PC-3 (cell line): ENCODE measurements around the gene MLC1. TPM values are rescaled to one million over a fixed set of nuclear protein-coding genes. Genes with fewer than 3 reads are reported as not detected.

Source experiments
- ATAC-seq: fragments of 200-7000 bp; cut with Tn5 transposase; 2 replicates; pipeline ENCODE4 v1.9.1; 2020; ENCODE audit warnings: mild to moderate bottlenecking, moderate library complexity
- BruUV-seq: library from RNA; stranded (reverse); fragments of 400-500 nt; replicated peaks from 2 replicates; lab custom pipeline; 2021; lab: Mats Ljungman, UMichigan
- CTCF ChIA-PET: fragments of 300-600 bp; sonication (Branson Sonifier 250); formaldehyde crosslinking; loops from one replicate; lab custom pipeline; 2022; ENCODE audit warnings: antibody characterized with exemption; lab: Charles Lee
- POLR2A ChIA-PET: fragments of 300-600 bp; sonication (Branson Sonifier 250); formaldehyde crosslinking; loops from one replicate; lab custom pipeline; 2022; ENCODE audit warnings: antibody characterized with exemption; ENCODE audit not compliant: unreplicated experiment; lab: Charles Lee
- DNase-seq: peaks from one replicate; pipeline ENCODE4 v3.0.0-alpha.2; 2015
- H2AFZ ChIP-seq: fragments of 300-600 bp; sonication (generic); 2 replicates; pipeline ENCODE4 v1.6.0; 2016; ENCODE audit warnings: antibody characterized with exemption, low read length
- H3F3A ChIP-seq: fragments of 300-600 bp; sonication (generic); one replicate; pipeline ENCODE4 v1.6.0; 2017; ENCODE audit warnings: antibody characterized with exemption, low read length, control low read depth, mild to moderate bottlenecking; ENCODE audit not compliant: unreplicated experiment
- H3K27ac ChIP-seq: fragments of 300-600 bp; sonication (generic); 2 replicates; pipeline ENCODE4 v1.5.1; 2016; ENCODE audit warnings: mild to moderate bottlenecking, low read length
- H3K27me3 ChIP-seq: fragments of 300-600 bp; sonication (generic); 2 replicates; pipeline ENCODE4 v1.6.1; 2016; ENCODE audit warnings: low read length, mixed read lengths
- H3K36me3 ChIP-seq: fragments of 300-600 bp; sonication (generic); 2 replicates; pipeline ENCODE4 v1.6.1; 2016; ENCODE audit warnings: low read depth, mixed run types, low read length, mixed read lengths
- H3K4me1 ChIP-seq: fragments of 300-600 bp; sonication (generic); 2 replicates; pipeline ENCODE4 v1.5.1; 2016; ENCODE audit warnings: low read length; ENCODE audit not compliant: insufficient read depth
- H3K4me2 ChIP-seq: fragments of 300-600 bp; sonication (generic); 2 replicates; pipeline ENCODE4 v1.6.0; 2016; ENCODE audit warnings: low read length
- H3K4me3 ChIP-seq: fragments of 300-600 bp; sonication (generic); 2 replicates; pipeline ENCODE4 v1.5.1; 2016; ENCODE audit warnings: mild to moderate bottlenecking, low read length, mixed read lengths
- H3K79me2 ChIP-seq: fragments of 300-600 bp; sonication (generic); 2 replicates; pipeline ENCODE4 v1.6.1; 2017; ENCODE audit warnings: low read length, mixed read lengths
- H3K9ac ChIP-seq: fragments of 300-600 bp; sonication (generic); 2 replicates; pipeline ENCODE4 v1.6.0; 2016; ENCODE audit warnings: mild to moderate bottlenecking, low read length
- H3K9me2 ChIP-seq: fragments of 300-600 bp; sonication (generic); replicated peaks from 2 replicates; pipeline ENCODE4 v1.6.1; 2016; ENCODE audit warnings: mixed run types, low read length, mixed read lengths
- H3K9me3 ChIP-seq: fragments of 300-600 bp; sonication (generic); 2 replicates; pipeline ENCODE4 v1.6.1; 2016; ENCODE audit warnings: low read length, mixed read lengths
- H4K20me1 ChIP-seq: fragments of 300-600 bp; sonication (generic); 2 replicates; pipeline ENCODE4 v1.6.1; 2016; ENCODE audit warnings: low read length, mixed read lengths
- EZH2 ChIP-seq: fragments of 300-600 bp; sonication (generic); IDR thresholded peaks from one replicate; pipeline ENCODE4 v1.6.1; 2017; ENCODE audit warnings: antibody characterized with exemption, mild to moderate bottlenecking, low read length; ENCODE audit not compliant: unreplicated experiment
- EZH2phosphoT487 ChIP-seq: fragments of 300-600 bp; sonication (generic); IDR thresholded peaks from 2 replicates; pipeline ENCODE4 v1.6.1; 2018; ENCODE audit warnings: mild to moderate bottlenecking, antibody characterized with exemption, low read length, borderline replicate concordance
- intact Hi-C: fragments of 100-400 bp; cut with micrococcal nuclease; formaldehyde crosslinking; loops from 2 replicates; pipeline ENCODE4 v1.9.0; 2023
- total RNA-seq: library from RNA; depleted of rRNA; stranded (reverse); fragments of >200 nt; gene quantifications from 2 replicates; pipeline ENCODE4 v1.2.3, GENCODE V29; 2014
- TF ChIP-seq, protein P1 (sequence below): fragments of 300-600 bp; sonication (generic); conservative IDR thresholded peaks from 2 replicates; pipeline ENCODE4 v1.5.1; 2017; ENCODE audit warnings: antibody characterized with exemption, low read depth, mild to moderate bottlenecking, low read length

Gene MLC1
- total RNA-seq, 1 experiment from 2014 or later, result 0.62 TPM

GRCh38 chr22:50034126-50035081, 50.8 kb downstream of the MLC1 start:
- no peaks in the 10 kb centered on the region for H3K27me3 ChIP-seq
- no peak for DNase-seq
- no peaks in the 10 kb centered on the region for H3K36me3 ChIP-seq
- H3K9me3 ChIP-seq, result no peaks in the 10 kb centered on the region
- TF ChIP-seq, protein P1, sequence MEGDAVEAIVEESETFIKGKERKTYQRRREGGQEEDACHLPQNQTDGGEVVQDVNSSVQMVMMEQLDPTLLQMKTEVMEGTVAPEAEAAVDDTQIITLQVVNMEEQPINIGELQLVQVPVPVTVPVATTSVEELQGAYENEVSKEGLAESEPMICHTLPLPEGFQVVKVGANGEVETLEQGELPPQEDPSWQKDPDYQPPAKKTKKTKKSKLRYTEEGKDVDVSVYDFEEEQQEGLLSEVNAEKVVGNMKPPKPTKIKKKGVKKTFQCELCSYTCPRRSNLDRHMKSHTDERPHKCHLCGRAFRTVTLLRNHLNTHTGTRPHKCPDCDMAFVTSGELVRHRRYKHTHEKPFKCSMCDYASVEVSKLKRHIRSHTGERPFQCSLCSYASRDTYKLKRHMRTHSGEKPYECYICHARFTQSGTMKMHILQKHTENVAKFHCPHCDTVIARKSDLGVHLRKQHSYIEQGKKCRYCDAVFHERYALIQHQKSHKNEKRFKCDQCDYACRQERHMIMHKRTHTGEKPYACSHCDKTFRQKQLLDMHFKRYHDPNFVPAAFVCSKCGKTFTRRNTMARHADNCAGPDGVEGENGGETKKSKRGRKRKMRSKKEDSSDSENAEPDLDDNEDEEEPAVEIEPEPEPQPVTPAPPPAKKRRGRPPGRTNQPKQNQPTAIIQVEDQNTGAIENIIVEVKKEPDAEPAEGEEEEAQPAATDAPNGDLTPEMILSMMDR, result no peak
- TF ChIP-seq EZH2 (no peak), EZH2phosphoT487 (no peak)
- BruUV-seq, result no TSS peak
- no peaks in the 10 kb centered on the region for H3K4me1 ChIP-seq
- ChIA-PET POLR2A (no interaction called here), CTCF (no interaction called here)
- H3K9ac ChIP-seq, result no peak overlapping the region
- H2AFZ ChIP-seq, result no peak overlapping the region
- H3K4me3 ChIP-seq, result no peak overlapping the region
- H3K27ac ChIP-seq, result no peak overlapping the region
- H3K79me2 ChIP-seq, result no peaks in the 10 kb centered on the region
- H3K9me2 ChIP-seq, result no peaks in the 10 kb centered on the region
- ATAC-seq, result no peak
- H3F3A ChIP-seq, result no peaks in the 10 kb centered on the region
- intact Hi-C loops, result loop anchor here (10.0 kb wide), 1 partner anchor 60 kb away; no protein-coding TSS in a partner anchor
- H4K20me1 ChIP-seq, result no peaks in the 10 kb centered on the region
- no peak overlapping the region for H3K4me2 ChIP-seq

DNA sequence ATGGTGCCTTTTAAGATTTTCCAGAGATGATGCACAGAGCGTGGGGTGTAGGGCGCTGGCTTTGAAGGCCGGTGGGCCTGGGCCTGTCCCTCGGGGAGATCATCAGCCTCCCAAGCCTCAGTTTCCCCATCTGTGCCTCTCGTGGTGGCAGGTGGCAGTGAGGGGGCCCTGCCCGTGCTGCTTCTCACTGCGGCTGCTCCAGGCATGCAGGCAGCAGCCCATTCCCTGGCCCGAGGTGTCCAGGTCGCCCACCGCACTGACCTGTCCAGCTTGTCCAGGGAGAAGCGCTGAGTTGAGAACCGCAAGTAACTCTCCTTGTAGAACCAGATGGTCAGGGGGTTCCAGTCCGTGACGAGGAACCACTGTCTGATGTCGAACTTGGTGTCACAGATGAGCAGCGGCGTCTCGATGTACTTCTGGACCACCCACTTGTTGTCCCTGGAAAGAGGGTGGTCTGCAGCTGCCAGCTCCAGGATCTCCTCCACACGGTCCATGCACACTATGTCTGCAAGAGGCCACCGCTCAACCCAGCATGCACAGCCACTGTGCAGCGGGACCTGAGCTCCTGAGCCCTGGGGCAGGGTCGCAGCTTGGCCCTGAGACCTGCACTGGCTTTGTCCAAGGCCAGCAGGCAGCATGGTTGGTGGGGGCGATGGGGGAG, 52.2 kb downstream of the MLC1 start:
- H3K9me3 ChIP-seq, result no peaks in the 10 kb centered on the region
- CTCF ChIA-PET, result no interaction called here
- no peaks in the 10 kb centered on the region for H3K79me2 ChIP-seq
- H3F3A ChIP-seq, result no peaks in the 10 kb centered on the region
- intact Hi-C loops, result loop anchor here (10.0 kb wide), 1 partner anchor 58 kb away; no protein-coding TSS in a partner anchor
- H3K4me2 ChIP-seq, result no peak overlapping the region
- POLR2A ChIA-PET, result no interaction called here
- H3K4me3 ChIP-seq, result no peak overlapping the region
- H3K27me3 ChIP-seq, result no peaks in the 10 kb centered on the region
- BruUV-seq, result no TSS peak
- no peaks in the 10 kb centered on the region for H3K9me2 ChIP-seq
- H3K9ac ChIP-seq, result no peak overlapping the region
- no peaks in the 10 kb centered on the region for H4K20me1 ChIP-seq
- no peak overlapping the region for H3K27ac ChIP-seq
- no peaks in the 10 kb centered on the region for H3K36me3 ChIP-seq
- H3K4me1 ChIP-seq, result peaks cover 3% of the 10 kb centered on the region
- DNase-seq (no peak), ATAC-seq (no peak)
- no peak for TF ChIP-seq EZH2phosphoT487
- TF ChIP-seq, protein P1, result no peak
- TF ChIP-seq EZH2, result no peak
- H2AFZ ChIP-seq, result no peak overlapping the region
